SHP77 treated with DMSO at 0.1 percent for 48 hours (cell line): ENCODE data around the gene INPP5D.

Experiments
- DNase-seq: peaks from one replicate; lab custom pipeline; 2025; lab: John Stamatoyannopoulos, UW

The INPP5D gene

DNA sequence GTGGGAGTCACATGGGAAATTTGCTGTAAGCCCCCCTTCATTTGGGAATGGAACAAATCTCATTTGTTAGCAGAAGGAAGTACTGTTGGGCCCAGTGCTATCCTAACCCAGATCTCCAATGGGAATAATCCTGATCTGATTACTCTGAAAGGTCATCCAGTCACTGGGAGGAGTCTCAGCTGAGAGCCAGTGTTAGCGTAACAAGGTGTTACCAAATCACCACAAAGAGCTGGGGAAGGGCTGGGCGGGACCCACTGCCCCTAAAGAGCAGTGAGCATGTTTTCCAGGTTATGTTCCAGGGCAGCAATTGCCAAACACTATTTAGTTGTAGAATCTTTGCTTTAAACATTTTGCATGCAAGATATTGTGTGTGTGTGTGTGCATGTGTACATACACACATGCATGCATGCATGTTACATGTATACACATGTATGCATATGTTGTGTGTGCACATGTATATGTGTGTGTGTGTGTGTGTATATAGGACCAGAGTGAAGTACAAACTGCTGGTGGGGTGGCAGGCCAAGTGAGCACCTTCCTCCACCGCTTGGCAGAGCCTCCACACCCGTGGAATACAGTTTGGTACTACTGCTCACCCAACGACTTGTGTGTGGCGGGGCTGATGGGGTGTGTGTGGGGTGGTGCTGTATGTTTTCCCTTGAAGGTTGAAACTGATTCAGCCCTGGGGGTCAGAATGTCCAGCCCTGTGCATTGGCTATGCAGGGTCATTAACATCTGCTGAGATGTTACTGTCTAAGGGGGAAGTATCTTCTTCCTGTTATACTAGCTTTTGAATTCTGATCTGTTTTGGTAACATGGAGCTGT, 15.2 kb downstream of the INPP5D start:
- no peak for DNase-seq

DNA sequence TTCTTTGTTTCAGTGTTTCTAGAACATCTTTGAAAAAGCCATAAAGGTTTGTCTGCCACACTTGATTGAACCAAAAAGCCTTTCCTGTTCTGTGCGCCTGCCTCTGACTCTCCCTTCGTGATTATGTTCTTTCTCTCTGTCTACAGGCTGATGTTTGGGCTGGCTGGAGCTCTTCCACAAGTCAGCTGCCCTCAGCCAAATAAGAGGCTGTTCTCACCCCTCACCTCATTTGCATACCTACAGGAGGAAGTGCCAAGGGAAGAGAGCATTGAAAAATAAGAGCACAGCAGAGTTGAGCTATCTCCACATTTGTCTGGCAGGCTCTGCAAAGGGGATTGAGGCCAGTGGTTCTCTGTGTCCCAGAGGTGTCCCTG, 15.8 kb downstream of the INPP5D start:
- DNase-seq, result no peak

DNA sequence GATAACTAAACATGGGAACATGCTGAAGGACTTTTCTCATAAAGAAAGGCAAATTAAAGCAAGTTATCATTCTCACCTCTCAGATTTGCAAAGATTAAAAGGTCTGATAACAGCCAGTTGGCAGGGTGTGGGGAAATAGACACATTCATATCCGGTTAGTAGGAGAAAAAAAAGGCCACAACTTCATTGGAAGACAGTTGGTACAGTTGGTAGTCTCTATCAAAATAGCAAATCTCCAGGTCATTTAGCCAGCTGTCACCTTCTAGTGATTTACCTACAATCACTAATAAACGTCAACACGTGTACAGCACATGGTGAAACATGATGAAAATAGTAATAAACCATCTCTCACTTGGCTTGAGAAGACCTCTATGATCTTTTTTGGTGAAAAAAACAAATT, 16.6 kb downstream of the INPP5D start:
- DNase-seq, result no peak

DNA sequence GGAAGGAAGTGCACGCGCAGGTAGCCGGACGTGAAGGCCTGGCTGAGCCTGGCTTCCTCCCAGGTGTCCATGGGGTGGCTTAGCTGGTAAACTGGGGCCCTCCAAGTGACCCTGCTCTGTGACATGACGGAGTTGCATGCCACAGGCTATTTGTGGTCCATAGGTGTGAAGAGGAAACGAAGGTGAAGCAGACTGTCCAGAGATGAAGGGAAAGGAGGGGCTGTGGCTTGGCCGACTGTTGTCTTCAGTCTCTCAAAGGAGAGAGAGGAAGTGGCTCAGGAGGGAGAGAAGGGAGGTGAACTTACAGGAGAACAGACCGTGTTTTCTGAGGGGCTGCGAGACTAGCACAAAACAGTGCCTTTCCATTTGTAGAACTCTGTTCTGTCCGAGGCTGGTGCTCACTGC, 19.3 kb downstream of the INPP5D start:
- no peak for DNase-seq

DNA sequence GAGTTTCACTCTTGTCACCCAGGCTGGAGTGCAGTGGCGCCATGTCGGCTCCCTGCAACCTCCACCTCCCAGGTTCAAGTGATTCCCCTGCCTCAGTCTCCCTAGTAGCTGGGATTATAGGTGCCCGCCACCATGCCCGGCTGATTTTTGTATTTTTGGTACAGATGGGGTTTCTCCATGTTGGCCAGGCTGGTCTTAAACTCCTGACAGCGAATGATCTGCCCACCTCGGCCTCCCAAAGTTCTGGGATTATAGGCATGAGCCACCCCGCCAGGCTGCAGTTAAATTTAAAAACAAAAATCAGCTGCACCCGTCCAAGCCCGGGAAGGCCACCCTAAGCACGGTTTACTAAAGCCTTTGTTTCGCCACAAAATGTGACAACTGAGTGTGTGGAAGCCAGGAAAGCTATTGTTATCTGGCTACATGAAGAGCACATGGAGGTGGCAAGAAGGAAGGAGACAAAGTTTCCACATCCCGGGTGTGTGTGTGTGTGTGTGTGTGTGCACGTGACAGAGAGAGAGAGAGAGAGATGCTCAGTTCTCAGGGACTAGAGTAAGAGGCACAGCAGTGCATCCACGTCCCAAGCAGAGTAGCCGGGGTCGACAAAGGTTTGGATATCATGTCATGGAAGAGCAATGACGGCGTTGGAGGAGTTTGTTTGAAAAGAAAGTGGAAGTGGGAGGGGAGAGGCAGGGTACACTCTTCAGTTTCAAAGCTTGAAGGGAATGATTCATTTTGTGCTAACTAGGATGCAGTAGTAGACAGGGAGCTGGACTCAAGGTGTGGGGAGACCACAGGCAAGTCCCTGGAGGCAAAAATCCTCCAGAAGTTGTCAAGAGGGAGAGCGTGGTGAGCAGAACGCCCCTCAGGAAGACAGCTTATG, 20.1 kb downstream of the INPP5D start:
- no peak for DNase-seq

DNA sequence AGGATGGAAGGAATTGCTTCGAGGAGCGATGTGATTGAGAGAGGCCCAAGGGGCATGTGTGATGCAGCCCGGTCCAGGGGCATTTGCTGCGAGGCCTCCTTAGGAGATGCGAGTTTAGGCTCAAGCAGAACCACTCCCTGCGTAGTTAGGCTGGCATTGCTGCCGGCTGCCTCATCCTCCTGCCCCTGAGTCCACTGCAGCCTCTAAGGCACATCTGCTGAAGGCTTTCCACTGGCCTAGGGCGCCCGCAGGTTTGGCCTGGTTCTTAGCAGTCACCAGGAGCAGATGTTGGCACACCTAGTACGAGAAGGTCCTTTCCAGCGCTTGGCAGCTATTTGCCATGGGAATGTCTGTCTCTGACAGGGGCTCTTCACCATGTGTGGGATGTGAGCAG, 20.7 kb downstream of the INPP5D start:
- no peak for DNase-seq

DNA sequence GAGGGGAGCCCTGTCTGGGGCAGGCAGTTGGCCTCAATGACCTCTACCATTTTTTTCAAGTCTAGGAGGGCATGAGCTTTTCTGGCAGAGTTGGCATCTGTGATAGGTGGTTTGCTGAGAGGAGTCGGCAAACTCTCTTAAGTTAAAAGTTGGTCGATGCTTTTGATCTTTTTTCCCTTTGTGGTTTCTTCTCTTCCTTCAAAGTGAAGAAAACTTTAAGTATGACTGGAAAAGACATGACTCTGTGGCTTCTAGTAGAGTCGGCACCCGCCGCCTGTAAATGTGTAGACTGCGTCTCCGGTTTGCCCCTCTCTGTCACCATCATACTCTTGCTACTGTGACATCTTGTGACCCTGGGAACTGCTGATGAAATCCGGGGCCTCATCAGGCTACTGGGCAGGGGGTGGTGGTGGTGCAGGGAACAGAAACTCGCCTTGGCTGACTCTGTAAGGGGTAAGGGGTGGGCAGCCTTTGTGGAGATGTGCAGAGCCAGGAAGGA, 21.1 kb downstream of the INPP5D start:
- DNase-seq, result no peak

DNA sequence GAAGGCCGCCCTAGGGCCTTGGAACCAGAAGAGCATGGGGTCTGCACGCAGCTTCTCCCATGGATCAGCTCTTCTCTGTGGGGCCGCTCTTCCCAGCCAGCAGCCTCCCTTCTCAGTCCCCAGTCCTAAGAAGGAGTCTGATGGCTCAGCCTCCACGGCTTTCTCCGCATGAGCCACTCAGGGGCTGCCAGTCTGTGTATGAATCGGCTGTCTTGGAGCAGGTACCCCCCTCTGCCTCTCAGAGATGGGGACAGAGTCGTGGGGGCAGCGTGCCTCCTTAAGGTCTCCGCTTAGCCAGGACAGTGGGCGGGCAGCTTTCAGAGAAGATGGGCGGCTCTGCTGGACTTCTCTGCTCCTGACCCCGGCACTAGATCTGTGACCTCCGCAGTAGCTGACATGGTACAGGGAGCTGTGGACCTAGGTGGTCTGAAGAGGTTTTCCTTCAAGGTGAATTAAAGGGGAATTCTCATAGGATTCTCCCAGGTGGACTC, 21.6 kb downstream of the INPP5D start:
- DNase-seq, result no peak

DNA sequence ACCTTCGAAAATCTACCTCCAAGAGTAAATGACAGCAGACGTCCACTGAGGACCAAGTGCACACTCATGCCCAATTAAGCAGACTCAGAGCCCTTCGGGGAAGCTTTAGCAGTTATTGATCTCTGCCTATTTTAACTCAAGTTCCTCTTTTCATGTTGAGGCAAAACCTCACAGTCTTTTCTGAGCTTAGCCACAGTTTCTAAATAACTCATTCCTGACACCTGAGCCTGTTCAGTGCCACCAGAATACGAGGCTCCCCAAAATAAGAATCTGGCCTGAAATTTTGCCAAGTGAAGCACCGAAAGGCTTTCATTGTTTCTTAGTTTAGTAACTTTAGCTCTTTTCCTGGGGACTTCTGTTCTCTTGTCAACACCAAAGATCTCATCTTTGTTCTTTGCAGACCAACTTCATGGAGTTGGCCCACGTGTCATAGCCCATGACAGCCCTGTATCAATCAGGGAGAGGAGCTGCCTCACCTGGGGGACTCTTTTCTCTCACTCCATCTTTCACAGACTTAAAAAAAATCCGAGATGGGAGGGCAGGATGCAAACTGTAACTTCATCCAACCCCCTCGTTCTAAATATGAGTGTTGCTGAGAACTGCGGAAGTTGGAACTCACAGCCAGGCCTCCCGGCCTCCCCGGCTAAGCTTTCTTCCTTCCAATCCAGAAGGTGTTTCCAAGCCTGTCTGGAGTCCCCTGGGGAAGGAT, 22.2 kb downstream of the INPP5D start:
- DNase-seq, result no peak

DNA sequence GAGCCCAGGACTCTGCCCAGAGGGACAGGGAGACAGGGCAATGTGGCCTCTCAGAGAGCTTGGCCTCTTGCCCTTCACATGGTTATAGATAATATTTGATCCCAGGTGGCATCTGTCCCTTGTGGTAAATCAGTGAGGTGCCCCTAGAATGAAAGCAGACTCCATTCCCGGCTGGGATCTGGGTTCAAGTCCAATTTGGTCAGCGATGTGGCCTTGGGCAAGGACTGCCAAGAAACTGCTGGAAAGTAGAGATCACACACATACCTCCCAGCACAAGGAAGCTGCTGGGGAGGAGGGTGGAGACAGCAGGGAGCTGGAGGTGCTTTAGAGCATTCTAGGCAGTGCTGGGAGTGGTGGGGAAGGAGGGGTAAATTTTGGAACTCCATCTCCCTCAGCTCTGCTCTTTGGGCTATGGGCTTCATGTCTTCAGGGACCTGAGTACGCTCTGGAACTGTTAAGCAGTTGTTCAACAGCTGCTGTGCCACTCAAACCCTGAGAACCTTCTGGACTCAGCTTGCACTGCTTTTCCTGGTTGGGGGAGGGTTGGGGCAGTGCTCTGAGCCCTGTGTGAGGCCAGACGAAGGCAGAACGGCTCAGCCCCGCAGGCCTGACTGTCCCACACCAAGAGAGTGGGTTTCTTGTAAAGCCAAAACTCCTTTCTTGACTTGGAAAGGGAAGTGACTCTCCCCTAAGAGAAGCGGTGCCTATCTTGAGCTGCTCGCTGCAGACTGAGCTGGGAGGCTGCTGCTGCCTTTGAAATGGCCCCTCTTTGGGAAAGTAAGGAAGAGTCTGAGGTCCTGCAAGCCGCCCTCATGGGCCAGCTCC, 23.0 kb downstream of the INPP5D start:
- DNase-seq, result no peak

DNA sequence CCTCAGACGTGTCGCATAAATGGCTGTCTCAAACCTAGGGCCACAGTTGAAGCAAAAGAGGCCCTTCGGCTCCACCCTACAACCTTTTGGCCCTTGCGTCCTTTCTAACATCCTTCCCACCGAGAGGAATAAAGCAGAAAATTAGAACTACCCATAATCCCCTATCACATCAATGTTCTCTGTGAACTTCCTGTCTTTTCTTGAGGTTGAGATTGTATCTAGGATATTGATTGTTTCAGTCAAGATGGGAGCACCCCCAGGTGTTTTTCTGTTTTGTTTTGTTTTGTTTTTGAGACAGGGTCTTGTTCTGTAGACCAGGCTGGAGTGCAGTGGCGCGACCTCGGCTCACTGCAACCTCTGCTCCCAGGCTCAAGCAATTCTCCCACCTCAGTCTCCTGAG, 23.6 kb downstream of the INPP5D start:
- DNase-seq, result no peak

DNA sequence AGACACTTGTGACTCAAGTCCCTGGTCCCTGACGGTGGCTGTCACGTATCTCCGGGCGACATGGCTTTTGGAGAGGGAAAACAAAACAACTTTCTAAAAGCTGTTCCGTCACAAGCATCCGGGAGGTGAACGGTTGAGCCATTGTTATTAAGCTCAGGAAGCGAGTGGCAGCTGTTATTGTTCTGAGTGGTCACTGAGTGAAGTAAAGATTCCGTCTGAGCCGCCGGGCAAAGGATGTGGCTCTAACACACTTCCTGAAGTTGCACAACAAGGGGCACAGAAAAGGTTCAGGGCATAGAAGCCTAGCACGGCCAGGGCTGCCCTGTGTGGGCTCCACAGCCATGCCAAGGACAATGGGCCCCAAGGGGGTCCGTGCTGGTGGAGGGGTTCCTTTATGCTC, 24.3 kb downstream of the INPP5D start:
- DNase-seq, result no peak

DNA sequence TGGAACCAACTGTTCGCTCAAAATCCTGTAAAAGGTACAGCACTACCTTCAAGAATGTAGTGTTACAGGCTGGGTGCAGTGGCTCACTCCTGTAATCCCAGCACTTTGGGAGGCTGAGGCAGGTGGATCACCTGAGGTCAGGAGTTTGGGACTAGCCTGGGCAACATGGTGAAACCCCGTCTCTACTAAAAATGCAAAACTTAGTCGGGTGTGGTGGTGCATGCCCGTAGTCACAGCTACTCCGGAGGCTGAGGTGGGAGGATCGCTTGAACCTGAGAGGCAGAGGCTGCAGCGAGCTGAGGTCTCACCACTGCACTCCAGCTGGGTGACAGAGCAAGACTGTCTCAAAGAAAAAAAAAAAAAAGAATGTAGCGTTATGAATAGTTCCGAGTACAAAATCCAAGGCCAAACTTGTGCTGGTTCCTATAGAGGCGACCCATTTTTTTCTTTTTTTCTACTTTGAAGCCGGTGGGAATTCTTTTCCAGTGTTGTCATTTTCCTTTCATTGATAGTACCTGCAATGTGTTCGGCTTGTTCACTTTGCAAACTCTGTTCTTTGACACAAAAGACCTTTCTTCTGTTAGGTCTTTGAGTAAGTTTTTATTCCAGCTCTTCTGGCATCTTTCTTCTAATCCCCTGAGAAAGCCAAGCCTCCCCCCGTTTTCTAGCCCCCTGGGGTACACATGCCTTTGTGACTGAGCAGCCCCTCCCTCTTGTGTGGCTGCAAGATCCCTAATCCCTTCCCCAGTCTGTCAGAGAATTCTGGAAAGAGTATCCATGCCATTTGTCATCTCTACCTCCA, 25.1 kb downstream of the INPP5D start:
- DNase-seq, result no peak

DNA sequence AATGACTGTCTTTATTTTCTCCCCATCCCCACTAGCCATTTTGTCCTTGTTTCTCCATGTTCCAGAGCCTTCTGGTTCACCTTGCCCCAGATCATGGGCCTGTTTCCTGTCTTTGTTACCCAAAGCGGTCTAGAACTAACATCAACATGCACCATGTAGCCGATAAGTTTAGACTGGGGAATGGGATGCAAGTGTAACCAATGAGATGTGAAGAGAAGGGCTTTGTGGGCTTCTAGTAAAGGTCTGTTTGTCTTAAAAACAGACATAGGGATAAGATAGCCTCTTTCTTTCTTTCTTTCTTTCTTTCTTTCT, 25.7 kb downstream of the INPP5D start:
- DNase-seq, result no peak

DNA sequence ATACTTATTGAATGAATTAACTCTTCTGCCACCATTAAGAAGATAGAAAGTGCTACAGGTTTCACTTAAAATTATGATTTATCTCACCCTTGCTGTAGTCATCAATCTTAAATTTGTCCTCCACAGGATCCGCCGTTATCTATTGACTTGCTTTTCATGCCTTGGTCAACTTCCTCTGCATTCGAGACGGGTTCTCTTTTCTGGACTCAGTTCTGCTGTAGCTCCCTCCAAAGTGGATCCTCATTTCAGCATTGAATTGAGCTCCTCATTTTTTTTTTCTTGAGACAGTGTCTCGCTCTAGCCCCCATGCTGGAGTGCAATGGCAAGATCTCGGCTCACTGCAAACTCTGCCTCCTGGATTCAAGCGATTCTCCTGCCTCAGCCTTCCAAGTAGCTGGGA, 27.6 kb downstream of the INPP5D start:
- no peak for DNase-seq

DNA sequence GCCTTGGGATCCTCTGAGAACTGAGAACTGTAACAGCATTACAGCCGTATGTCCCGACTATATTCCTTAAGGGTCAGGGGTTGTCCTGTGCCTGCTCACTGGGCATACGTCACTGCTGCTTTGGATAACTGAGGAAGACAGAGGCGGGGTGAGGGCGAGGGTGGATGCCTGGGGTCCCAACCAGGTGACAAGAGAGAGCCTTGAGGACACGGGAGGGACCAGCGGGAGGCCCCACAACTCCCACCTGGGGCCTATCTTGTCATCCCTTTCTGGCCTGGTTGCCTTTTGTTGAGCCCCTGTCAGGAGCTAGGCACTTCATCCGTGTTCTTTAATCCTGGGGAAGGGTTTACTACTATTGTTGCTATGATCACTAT, 28.8 kb downstream of the INPP5D start:
- DNase-seq, result no peak

DNA sequence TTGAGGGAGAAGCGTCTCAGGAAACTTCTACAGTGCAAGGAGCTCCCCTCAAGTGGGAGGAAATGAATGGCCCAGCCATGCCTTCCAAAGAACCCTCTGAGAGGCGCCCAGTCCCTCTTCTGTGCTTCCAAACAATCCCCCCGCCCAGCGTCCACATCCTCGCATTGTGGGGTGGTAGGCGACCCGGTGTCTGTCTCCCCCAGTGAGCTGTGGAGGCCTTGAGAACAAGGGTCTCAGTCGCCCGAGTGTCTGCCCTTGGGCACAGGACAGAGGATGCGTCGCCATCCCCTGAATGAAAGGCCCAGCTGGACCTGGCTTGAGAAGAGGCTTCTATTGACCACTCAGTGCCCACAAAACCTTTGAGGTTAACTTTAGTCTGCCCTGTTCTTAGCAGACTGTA, 29.7 kb downstream of the INPP5D start:
- DNase-seq, result no peak

DNA sequence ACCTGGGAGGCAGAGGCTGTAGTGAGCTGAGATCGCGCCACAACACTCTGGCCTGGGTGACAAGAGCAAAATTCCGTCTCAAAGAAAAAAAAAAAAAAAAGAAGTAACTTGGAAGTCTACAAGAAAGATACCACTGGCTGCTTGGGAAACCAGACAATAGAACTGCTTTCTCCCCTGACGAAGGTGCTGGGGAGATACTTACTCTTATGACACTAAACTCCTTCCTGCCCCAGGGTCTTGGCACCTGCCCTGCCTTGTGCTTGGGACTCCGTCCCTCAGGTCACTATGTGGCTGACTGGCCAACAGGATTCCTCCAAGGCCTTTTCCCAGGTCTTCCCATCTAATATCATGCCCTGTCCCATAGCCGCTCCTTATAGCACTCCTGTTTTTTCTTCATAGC, 30.7 kb downstream of the INPP5D start:
- DNase-seq, result no peak

DNA sequence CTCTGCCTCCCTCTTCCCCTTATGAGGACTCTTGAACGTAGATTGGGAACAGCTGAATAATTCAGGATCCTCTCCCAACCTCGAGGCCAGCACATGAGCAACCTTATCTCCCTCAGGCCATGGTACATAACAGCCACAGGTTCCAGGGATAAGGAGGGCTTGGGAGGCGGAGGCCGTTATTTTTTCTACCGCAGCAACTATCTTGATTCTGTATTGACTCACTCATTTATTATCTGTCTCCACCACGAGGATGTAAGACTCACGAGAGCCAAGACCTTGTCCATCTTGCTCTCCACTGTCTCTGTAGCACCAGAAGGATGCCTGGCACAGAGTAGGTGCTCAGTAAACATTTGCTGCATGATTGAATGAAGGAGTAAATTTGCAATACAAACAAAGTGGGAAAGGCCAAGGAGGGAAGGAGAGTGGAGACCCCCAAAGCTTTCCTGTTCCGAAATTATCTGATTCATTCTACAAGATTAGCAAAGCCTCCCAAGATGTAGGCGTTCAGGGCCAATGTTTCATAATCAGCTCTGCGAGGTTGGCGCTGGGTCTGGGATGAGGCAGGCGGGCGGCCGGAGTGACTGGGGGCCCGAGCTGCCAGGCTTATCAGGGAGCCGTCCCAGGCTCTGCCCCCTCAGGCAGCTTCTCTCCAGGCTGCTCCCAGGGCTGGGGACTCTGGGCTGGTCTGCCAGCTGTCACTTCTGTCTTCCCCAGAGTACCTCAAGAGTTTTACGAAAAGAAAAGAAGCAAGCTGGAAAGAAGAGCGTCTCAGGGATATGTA, 31.6 kb downstream of the INPP5D start:
- no peak for DNase-seq
